Nephron (organoid): ENCODE data around the gene ALKBH5.

Experiments used
- H3K27ac Mint-ChIP-seq, 3 experiments: 2 replicates each; pipeline ENCODE4 v1.8.0; 2020; ENCODE audit warnings: mixed read lengths in 3 of 3, mild to moderate bottlenecking in 2 of 3, moderate library complexity in 1 of 3
- H3K27me3 Mint-ChIP-seq: 2 replicates; pipeline ENCODE4 v1.8.0; 2021; ENCODE audit warnings: low read depth, mild to moderate bottlenecking, moderate library complexity, mixed read lengths
- H3K36me3 Mint-ChIP-seq: 2 replicates; pipeline ENCODE4 v1.8.0; 2020; ENCODE audit warnings: low read depth, mixed read lengths
- H3K4me1 Mint-ChIP-seq: 2 replicates; pipeline ENCODE4 v1.8.0; 2020; ENCODE audit warnings: mixed read lengths
- H3K4me3 Mint-ChIP-seq, 3 experiments: 2 replicates each; pipeline ENCODE4 v1.8.0; 2020; ENCODE audit warnings: mild to moderate bottlenecking in 3 of 3, mixed read lengths in 3 of 3, moderate library complexity in 2 of 3
- H3K9me3 Mint-ChIP-seq: 2 replicates; pipeline ENCODE4 v1.8.0; 2020; ENCODE audit warnings: mixed read lengths
- TF ChIP-seq, protein P1 (sequence below), 3 experiments: fragments of 200-600 bp; sonication (generic); IDR thresholded peaks; one replicate each; pipeline ENCODE4 v1.5.0; 2021; ENCODE audit warnings: antibody characterized with exemption in 3 of 3; ENCODE audit not compliant: unreplicated experiment in 3 of 3

ALKBH5 gene

DNA sequence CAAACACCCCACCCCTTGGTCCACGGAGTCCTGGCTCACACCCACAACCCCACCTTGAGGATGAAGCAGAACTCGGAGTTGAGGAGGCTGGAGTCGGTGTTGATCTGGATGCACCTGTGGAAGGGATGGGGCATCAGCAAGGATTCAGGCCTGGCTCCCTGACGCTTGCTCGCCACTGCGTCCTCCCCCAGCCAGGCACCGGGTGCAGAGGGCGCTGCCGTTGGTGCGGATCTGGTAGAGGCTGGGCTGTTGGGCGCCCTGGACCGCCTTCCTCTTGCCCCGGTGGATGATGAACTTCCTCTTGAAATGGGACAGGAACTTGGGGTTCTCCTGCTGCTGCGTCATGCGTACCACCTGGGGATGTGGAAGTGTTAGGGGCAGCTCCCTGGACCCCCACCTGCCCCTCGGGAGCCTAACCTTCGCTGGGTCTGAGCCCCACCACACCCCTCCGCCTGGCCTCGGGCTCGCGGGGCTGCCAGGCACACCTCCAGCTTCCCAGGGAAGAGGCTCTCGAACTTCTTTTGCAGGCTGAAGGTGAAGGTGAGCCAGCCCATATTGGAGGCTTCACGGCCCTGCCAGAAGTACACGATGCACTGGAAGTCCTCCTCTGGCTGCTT lies 62.6 kb downstream of the ALKBH5 start:
- Mint-ChIP-seq H3K27me3 (no peaks in the 10 kb centered on the region), H3K4me3 (peak overlapping the region in 1 of 3 experiments; percentile 51), H3K27ac (no peak overlapping the region), H3K4me1 (peaks cover 7% of the 10 kb centered on the region), H3K9me3 (no peaks in the 10 kb centered on the region), H3K36me3 (peaks cover 47% of the 10 kb centered on the region)
- TF ChIP-seq, protein P1, sequence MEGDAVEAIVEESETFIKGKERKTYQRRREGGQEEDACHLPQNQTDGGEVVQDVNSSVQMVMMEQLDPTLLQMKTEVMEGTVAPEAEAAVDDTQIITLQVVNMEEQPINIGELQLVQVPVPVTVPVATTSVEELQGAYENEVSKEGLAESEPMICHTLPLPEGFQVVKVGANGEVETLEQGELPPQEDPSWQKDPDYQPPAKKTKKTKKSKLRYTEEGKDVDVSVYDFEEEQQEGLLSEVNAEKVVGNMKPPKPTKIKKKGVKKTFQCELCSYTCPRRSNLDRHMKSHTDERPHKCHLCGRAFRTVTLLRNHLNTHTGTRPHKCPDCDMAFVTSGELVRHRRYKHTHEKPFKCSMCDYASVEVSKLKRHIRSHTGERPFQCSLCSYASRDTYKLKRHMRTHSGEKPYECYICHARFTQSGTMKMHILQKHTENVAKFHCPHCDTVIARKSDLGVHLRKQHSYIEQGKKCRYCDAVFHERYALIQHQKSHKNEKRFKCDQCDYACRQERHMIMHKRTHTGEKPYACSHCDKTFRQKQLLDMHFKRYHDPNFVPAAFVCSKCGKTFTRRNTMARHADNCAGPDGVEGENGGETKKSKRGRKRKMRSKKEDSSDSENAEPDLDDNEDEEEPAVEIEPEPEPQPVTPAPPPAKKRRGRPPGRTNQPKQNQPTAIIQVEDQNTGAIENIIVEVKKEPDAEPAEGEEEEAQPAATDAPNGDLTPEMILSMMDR (IDR thresholded peaks at IDR 0.05; ENCODE audit: unreplicated experiment in 3 of 3): no peak

DNA sequence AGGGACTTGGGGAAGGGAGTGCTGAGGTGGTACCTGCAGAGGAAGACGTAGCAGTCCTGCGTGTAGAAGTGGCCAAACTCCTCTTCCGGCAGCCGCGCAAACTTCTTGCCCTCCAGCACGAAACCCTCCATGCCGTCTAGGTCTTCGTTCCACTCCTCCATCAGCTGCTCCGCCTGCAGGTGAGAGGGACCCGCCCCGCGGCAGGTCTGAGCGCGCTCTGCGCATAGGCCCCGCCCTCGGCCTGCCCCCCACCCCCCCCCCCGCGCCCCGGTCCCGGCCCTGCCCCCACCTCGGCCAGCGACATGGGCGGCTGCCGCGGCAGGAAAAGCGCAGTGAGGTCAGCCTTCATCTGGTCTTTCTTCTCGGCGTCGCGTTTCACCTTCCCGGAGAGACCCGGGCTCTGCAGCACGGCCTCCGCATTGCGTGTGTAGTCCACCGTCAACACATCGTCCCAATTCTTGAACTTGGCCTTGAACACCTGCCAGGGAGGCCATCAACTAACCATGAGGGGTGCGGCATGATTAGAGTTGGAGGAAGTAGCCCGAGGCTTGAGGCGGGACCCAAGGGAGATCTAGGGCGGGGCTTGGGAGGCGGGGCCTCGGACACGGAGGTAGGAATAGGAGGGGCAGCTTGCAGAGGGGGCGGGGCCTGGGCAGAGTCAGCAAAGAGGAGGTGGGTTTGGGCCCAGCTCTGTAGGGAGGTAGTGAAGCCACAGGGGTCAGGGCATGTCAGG lies 63.4 kb downstream of the ALKBH5 start:
- Mint-ChIP-seq H3K9me3 (no peaks in the 10 kb centered on the region), H3K4me1 (peaks cover 7% of the 10 kb centered on the region), H3K27me3 (no peaks in the 10 kb centered on the region), H3K36me3 (peaks cover 51% of the 10 kb centered on the region), H3K27ac (peak overlapping the region in 2 of 3 experiments; percentile 58 to 74), H3K4me3 (peak overlapping the region; percentile 53 to 73 (median 62))
- TF ChIP-seq, protein P1 (IDR thresholded peaks at IDR 0.05; ENCODE audit: unreplicated experiment in 3 of 3): no peak

DNA sequence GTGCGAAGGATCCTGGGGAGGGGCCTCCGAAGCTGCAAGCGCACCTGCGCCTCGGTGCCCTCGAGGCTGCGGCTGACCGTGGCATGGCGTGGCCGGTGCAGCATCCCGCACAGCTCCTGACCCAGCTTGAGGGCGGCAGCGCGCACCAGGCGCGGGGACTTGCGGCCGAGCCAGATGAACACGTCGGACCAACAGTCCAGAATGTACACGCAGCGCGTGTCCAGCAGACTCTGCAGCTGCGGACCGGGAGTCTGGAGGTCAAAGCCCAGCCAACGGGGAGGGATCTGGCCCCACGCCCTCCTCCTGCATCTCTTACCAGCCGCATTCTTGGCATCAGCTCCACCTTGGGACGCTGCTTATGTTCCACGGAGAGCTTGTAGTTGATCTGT lies 64.0 kb downstream of the ALKBH5 start:
- H3K27ac Mint-ChIP-seq: no peak overlapping the region
- TF ChIP-seq, protein P1 (IDR thresholded peaks at IDR 0.05; ENCODE audit: unreplicated experiment in 3 of 3): no peak

DNA sequence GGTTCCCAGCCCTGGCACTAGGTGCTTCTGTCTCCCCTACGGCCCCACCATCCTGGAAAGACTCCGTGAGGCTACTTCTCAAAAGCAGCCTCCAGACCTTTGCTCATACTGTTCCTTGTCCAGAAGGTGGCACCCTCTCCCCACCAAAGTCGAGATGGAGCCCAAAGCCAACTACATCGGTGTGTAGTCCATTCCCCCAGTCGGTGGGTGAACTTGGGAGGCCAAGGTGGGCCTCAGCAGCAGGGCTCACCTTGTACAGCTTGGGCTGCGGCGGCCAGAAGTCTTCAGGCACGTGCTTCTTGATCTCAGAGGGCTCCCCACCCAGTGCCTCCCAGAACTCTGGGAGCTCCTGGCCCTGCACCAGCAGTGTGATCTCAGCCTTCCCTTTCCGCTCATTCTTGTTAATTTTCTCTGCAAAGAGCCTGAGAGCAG lies 64.7 kb downstream of the ALKBH5 start:
- H3K4me3 Mint-ChIP-seq: peak overlapping the region in 2 of 3 experiments; percentile 52 to 69

More for the DNA sequence above, 64.0 kb downstream of the ALKBH5 start:
- Mint-ChIP-seq H3K4me3 (no peak overlapping the region), H3K36me3 (peaks cover 51% of the 10 kb centered on the region), H3K27me3 (no peaks in the 10 kb centered on the region), H3K4me1 (peaks cover 7% of the 10 kb centered on the region), H3K9me3 (no peaks in the 10 kb centered on the region)

DNA sequence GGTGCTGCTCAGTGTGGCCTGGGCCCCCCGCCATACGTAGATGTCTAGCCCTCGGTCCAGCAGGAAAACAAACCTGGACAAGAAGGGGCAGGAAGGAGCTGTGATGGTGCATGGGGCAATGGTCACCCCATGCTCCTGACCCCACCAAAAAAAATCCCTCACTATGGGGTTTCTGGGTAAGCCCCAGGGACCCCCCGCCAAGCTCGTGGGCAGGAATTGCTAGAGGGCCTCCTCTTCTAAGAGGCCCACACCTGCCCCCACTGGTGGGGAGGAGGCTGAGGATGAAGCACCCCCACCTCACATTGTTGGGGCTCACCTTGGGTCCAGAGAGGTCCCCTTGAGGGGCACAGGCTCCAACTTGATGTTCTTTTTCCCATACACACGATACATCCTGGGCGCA lies 65.2 kb downstream of the ALKBH5 start:
- TF ChIP-seq, protein P1 (IDR thresholded peaks at IDR 0.05; ENCODE audit: unreplicated experiment in 3 of 3): no peak
- H3K27ac Mint-ChIP-seq: peak overlapping the region in 2 of 3 experiments; percentile 37 to 65
- no peaks in the 10 kb centered on the region for H3K9me3 Mint-ChIP-seq
- H3K4me1 Mint-ChIP-seq: peaks cover 7% of the 10 kb centered on the region
- no peaks in the 10 kb centered on the region for H3K27me3 Mint-ChIP-seq
- H3K36me3 Mint-ChIP-seq: peaks cover 48% of the 10 kb centered on the region
- no peak overlapping the region for H3K4me3 Mint-ChIP-seq

More for the DNA sequence above, 64.7 kb downstream of the ALKBH5 start:
- no peaks in the 10 kb centered on the region for H3K9me3 Mint-ChIP-seq
- peaks cover 48% of the 10 kb centered on the region for H3K36me3 Mint-ChIP-seq
- TF ChIP-seq, protein P1 (IDR thresholded peaks at IDR 0.05; ENCODE audit: unreplicated experiment in 3 of 3): peak; percentile 58 to 68 (median 64)
- H3K27ac Mint-ChIP-seq: peak overlapping the region; percentile 37 to 65 (median 44)
- H3K27me3 Mint-ChIP-seq: no peaks in the 10 kb centered on the region
- peaks cover 7% of the 10 kb centered on the region for H3K4me1 Mint-ChIP-seq
